GM12874 (cell line): ENCODE measurements around the gene RSPRY1.

Experiments used
- CTCF ChIP-seq: IDR thresholded peaks from 2 replicates; pipeline ENCODE4 v1.5.1; 2011; ENCODE audit warnings: low read depth, mild to moderate bottlenecking, control low read depth, low read length, moderate library complexity; ENCODE audit not compliant: insufficient read depth

RSPRY1 gene

GRCh38 chr16:57256601-57257395 lies 70.7 kb downstream of the RSPRY1 start:
- TF ChIP-seq CTCF: no peak

GRCh38 chr16:57257455-57258070 lies 71.4 kb downstream of the RSPRY1 start:
- TF ChIP-seq CTCF: no peak

- no peak for TF ChIP-seq CTCF
Observed at GRCh38 chr16:57258226-57258909, 72.2 kb downstream of the RSPRY1 start.

GRCh38 chr16:57258910-57259475 lies 72.9 kb downstream of the RSPRY1 start:
- no peak for TF ChIP-seq CTCF

GRCh38 chr16:57260294-57260929 lies 74.3 kb downstream of the RSPRY1 start:
- no peak for TF ChIP-seq CTCF

- TF ChIP-seq CTCF: no peak
Observed at GRCh38 chr16:57261806-57262205, 75.7 kb downstream of the RSPRY1 start.

- TF ChIP-seq CTCF: no peak
Observed at GRCh38 chr16:57262841-57263540, 76.9 kb downstream of the RSPRY1 start.
